Activated CD4-positive, alpha-beta T cell treated with anti-CD3 and anti-CD28 coated beads for 4 hours (primary cell): Measurements from ENCODE around the gene NDUFB10.

ENCODE experiments used
- DNase-seq, 2 donors: peaks; one replicate each; pipeline ENCODE4 v3.0.0-alpha.2; 2020

The NDUFB10 gene

GRCh38 chr16:1989209-1990100, 30.1 kb downstream of the NDUFB10 start, which contains the start of gene SYNGR3:
TSS of gene SYNGR3 (plus strand) at chr16:1989970. CDS start at chr16:1990103, 133 bp downstream.
- DNase-seq, result no peak

- DNase-seq, result no peak
These were observed 30.7 kb downstream of the NDUFB10 start for GRCh38 chr16:1990101-1990350.

- DNase-seq, result peak; percentile 41
These were observed 31.2 kb downstream of the NDUFB10 start for GRCh38 chr16:1990351-1991134.

GRCh38 chr16:1991135-1991551, 31.8 kb downstream of the NDUFB10 start:
- DNase-seq, result peak in 1 of 2 donors; percentile 49

DNA sequence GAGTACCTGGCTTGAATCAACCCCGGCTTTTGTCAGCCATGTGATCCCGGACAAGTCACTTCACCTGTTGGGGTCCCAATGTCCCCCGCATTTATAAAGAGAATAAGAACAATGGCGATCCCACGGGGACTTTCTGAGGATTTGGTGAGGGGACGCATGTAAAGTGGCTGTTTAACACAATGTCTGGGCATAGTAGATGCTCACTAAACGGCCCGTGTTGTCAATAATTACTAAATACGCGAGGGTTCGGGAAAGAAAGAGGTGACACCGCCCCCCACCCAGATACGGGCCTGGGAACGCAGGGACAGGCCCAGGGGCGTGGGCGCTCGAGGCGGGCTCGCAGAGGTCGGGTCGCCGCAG, 32.2 kb downstream of the NDUFB10 start:
- no peak for DNase-seq

GRCh38 chr16:1991948-1992703, 32.8 kb downstream of the NDUFB10 start:
- peak; percentile 98 to 99 for DNase-seq

GRCh38 chr16:1992704-1993317, 33.5 kb downstream of the NDUFB10 start:
- DNase-seq, result no peak

GRCh38 chr16:1993731-1994131, 34.4 kb downstream of the NDUFB10 start:
- DNase-seq, result no peak

DNA sequence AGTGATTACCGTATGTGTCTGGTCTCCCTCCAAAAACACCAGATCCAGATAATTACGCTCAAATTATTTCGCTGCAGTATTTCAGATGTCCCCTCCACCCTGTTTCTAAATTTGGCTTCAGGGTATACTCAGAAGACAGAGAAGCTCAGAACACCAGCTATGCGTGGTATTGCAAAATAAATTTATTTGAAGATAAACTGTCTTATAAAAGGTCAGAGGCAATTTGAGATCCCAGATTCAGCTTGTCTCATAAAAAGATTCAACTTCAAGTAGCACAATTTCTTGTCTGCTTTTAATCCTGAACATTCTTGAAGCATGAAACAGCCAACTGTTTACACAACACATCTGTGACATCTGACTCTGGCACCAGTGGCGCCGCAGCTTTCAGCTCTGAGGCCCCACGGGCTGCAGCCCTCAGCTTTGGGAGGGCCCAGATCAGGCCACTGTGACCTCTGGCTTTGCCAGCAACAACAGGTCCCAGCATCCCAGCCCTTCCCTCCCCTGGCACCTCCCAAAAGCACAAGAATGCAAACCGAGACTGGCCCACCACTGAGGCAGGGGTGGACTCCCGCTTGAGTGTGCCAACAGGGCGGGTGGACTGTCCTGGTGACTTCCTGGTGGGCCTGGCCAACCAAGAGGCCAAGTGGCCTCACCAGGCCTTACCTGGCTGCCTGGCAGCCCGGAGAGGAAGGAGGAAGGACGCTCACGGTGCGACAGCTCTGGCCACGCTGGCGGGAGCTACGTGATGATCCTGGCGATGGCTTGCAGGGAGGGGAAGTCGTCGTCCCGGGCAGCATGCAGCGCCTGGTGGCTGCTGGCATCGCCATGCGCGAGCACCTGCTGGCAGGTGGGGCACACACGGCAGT, 38.4 kb downstream of the NDUFB10 start:
- DNase-seq, result no peak

- no peak for DNase-seq
These were observed 39.1 kb downstream of the NDUFB10 start for GRCh38 chr16:1998360-1998835.

- DNase-seq, result no peak
These were observed 39.8 kb downstream of the NDUFB10 start for GRCh38 chr16:1998852-1999801.

GRCh38 chr16:1999866-2000514, 40.7 kb downstream of the NDUFB10 start:
- no peak for DNase-seq

- DNase-seq, result no peak
These were observed 41.7 kb downstream of the NDUFB10 start for GRCh38 chr16:2001035-2001434.

GRCh38 chr16:2001456-2002355, 42.4 kb downstream of the NDUFB10 start:
- no peak for DNase-seq

DNA sequence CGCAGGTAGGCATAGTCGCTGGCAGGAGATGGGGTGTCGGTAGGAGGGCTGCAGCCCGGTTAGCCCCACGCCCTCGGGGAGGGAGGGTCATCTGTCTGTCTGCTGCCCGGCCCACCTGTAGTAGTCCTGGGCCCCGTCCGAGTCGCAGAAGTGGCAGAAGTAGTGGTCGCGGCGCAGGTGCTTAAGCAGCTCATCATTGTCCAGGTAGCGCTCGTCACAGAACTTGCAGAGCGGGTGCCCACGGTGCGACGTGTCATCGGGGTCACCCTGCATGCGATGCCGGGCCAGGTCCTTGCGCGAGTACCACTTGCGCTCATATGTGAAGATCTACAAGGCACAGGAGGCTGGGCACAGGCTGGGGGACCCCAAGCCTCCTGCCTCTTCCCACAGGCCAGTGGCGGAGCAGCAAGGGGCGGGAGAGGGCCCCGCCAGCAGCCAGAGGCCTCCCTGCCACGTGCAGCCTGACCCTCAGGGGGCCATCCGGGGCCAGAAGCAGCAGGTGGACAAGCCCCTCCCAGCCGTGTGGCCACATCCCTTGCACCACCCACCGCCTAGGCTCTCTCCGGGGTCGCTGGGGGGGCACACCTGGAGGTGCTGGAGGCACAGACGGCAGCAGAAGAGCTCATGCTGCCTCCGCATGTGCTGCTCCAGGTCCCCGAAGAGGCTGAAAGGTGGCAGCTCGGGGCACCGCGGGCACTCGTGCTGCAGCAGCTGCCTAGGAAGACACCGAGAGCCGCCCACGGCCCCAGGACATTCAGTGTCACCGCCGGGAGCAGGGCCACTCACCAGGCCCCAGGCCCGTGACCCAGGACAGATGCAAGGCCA, 43.3 kb downstream of the NDUFB10 start:
- DNase-seq, result no peak

GRCh38 chr16:2003231-2003826, 44.0 kb downstream of the NDUFB10 start:
- DNase-seq, result no peak

GRCh38 chr16:2003827-2004641, 44.7 kb downstream of the NDUFB10 start:
- DNase-seq, result peak; percentile 85 to 86
